ENCODE data around the gene ACIN1.
"Not testable (repeated sequence)": the region's sequence is repeated elsewhere in the genome, so short reads cannot be mapped to it uniquely, and the experiment has no call there.

Gene ACIN1

GRCh38 chr14:23112359-23113178 is 17.6 kb upstream of the ACIN1 start:
- no peak for DNase-seq (ENCODE audit: insufficient read length)
- FAIRE-seq: no peak
- TF ChIP-seq POLR2A (IDR thresholded peaks at IDR 0.05; ENCODE audit: low read depth, low read length) (no peak), TAF1 (IDR thresholded peaks at IDR 0.05; ENCODE audit: borderline replicate concordance, low read depth, low read length) (no peak), POLR2AphosphoS5 (IDR thresholded peaks at IDR 0.05; ENCODE audit: low read depth, low read length) (no peak)

GRCh38 chr14:23110579-23111365 is 15.8 kb upstream of the ACIN1 start:
- no peak for TF ChIP-seq POLR2AphosphoS5 (IDR thresholded peaks at IDR 0.05; ENCODE audit: low read depth, low read length)
- no peak for DNase-seq (ENCODE audit: insufficient read length)
- no peak for FAIRE-seq

- TF ChIP-seq POLR2AphosphoS5 (IDR thresholded peaks at IDR 0.05; ENCODE audit: low read depth, low read length) (no peak), POLR2A (IDR thresholded peaks at IDR 0.05; ENCODE audit: low read depth, low read length) (no peak), TAF1 (IDR thresholded peaks at IDR 0.05; ENCODE audit: borderline replicate concordance, low read depth, low read length) (no peak)
- DNase-seq (ENCODE audit: insufficient read length) (no peak), FAIRE-seq (no peak)
These were observed 14.8 kb upstream of the ACIN1 start for GRCh38 chr14:23109769-23110168.

GRCh38 chr14:23108169-23108568 is 13.2 kb upstream of the ACIN1 start:
- FAIRE-seq; DNase-seq (ENCODE audit: insufficient read length): not testable (repeated sequence)

GRCh38 chr14:23107620-23108019 is 12.7 kb upstream of the ACIN1 start:
- not testable (repeated sequence) for FAIRE-seq; DNase-seq (ENCODE audit: insufficient read length)

GRCh38 chr14:23106747-23107045 is 11.8 kb upstream of the ACIN1 start:
- DNase-seq (ENCODE audit: insufficient read length) (no peak), FAIRE-seq (no peak)
- no peak for TF ChIP-seq TAF1 (IDR thresholded peaks at IDR 0.05; ENCODE audit: borderline replicate concordance, low read depth, low read length)
- no peak for TF ChIP-seq POLR2AphosphoS5 (IDR thresholded peaks at IDR 0.05; ENCODE audit: low read depth, low read length)

- TF ChIP-seq POLR2A (IDR thresholded peaks at IDR 0.05; ENCODE audit: low read depth, low read length) (no peak), TAF1 (IDR thresholded peaks at IDR 0.05; ENCODE audit: borderline replicate concordance, low read depth, low read length) (no peak), POLR2AphosphoS5 (IDR thresholded peaks at IDR 0.05; ENCODE audit: low read depth, low read length) (no peak)
- FAIRE-seq: no peak
- DNase-seq (ENCODE audit: insufficient read length): no peak
These were observed 10.4 kb upstream of the ACIN1 start for GRCh38 chr14:23105348-23105824.

GRCh38 chr14:23104591-23105347 is 9.8 kb upstream of the ACIN1 start, which contains the start of gene CIROP:
CIROP (minus strand) TSS chr14:23104989; CDS start chr14:23104920, 69 bp downstream.
- no peak for DNase-seq (ENCODE audit: insufficient read length)

GRCh38 chr14:23104070-23104590 is 9.2 kb upstream of the ACIN1 start:
- no peak for FAIRE-seq
- no peak for DNase-seq (ENCODE audit: insufficient read length)
- no peak for TF ChIP-seq POLR2A (IDR thresholded peaks at IDR 0.05; ENCODE audit: low read depth, low read length)
- no peak for TF ChIP-seq POLR2AphosphoS5 (IDR thresholded peaks at IDR 0.05; ENCODE audit: low read depth, low read length)
- TF ChIP-seq TAF1 (IDR thresholded peaks at IDR 0.05; ENCODE audit: borderline replicate concordance, low read depth, low read length): no peak

More at GRCh38 chr14:23104591-23105347, 9.8 kb upstream of the ACIN1 start, which contains the start of gene CIROP:
- no peak for FAIRE-seq
- TF ChIP-seq TAF1 (IDR thresholded peaks at IDR 0.05; ENCODE audit: borderline replicate concordance, low read depth, low read length) (no peak), POLR2AphosphoS5 (IDR thresholded peaks at IDR 0.05; ENCODE audit: low read depth, low read length) (no peak), POLR2A (IDR thresholded peaks at IDR 0.05; ENCODE audit: low read depth, low read length) (no peak)

- DNase-seq (ENCODE audit: insufficient read length): no peak
- TF ChIP-seq TAF1 (IDR thresholded peaks at IDR 0.05; ENCODE audit: borderline replicate concordance, low read depth, low read length) (no peak), POLR2AphosphoS5 (IDR thresholded peaks at IDR 0.05; ENCODE audit: low read depth, low read length) (no peak), POLR2A (IDR thresholded peaks at IDR 0.05; ENCODE audit: low read depth, low read length) (no peak)
- FAIRE-seq: no peak
These were observed 8.6 kb upstream of the ACIN1 start for GRCh38 chr14:23103581-23103980.

GRCh38 chr14:23102801-23103200 is 7.9 kb upstream of the ACIN1 start:
- FAIRE-seq (no peak), DNase-seq (ENCODE audit: insufficient read length) (no peak)
- no peak for TF ChIP-seq TAF1 (IDR thresholded peaks at IDR 0.05; ENCODE audit: borderline replicate concordance, low read depth, low read length)
- no peak for TF ChIP-seq POLR2A (IDR thresholded peaks at IDR 0.05; ENCODE audit: low read depth, low read length)
- no peak for TF ChIP-seq POLR2AphosphoS5 (IDR thresholded peaks at IDR 0.05; ENCODE audit: low read depth, low read length)

Measured in GM12892 (cell line).